IPS-11a (cell line): Measurements from ENCODE around the gene MMAA.
"Not testable (repeated sequence)": the region's sequence is repeated elsewhere in the genome, so short reads cannot be mapped to it uniquely, and the experiment has no call there.

ENCODE experiments used
- H3K4me3 ChIP-seq: one replicate; pipeline ENCODE4 v1.5.1; 2013; ENCODE audit warnings: low read depth, low read length, control low read depth

MMAA gene

GRCh38 chr4:145626623-145626982 lies 7.4 kb downstream of the MMAA start:
- H3K4me3 ChIP-seq, result no peak overlapping the region

- no peak overlapping the region for H3K4me3 ChIP-seq
These were observed 15.9 kb downstream of the MMAA start for GRCh38 chr4:145635117-145635516.

GRCh38 chr4:145635630-145636029 lies 16.4 kb downstream of the MMAA start:
- H3K4me3 ChIP-seq, result no peak overlapping the region

- no peak overlapping the region for H3K4me3 ChIP-seq
These were observed 20.1 kb downstream of the MMAA start for GRCh38 chr4:145639186-145639698.

GRCh38 chr4:145640236-145640635 lies 21.1 kb downstream of the MMAA start:
- not testable (repeated sequence) for H3K4me3 ChIP-seq

- H3K4me3 ChIP-seq, result no peak overlapping the region
These were observed 24.1 kb downstream of the MMAA start for GRCh38 chr4:145643295-145643694.

- no peak overlapping the region for H3K4me3 ChIP-seq
These were observed 25.5 kb downstream of the MMAA start for GRCh38 chr4:145644699-145645098.

GRCh38 chr4:145656156-145656555 lies 37.0 kb downstream of the MMAA start:
- no peak overlapping the region for H3K4me3 ChIP-seq

DNA sequence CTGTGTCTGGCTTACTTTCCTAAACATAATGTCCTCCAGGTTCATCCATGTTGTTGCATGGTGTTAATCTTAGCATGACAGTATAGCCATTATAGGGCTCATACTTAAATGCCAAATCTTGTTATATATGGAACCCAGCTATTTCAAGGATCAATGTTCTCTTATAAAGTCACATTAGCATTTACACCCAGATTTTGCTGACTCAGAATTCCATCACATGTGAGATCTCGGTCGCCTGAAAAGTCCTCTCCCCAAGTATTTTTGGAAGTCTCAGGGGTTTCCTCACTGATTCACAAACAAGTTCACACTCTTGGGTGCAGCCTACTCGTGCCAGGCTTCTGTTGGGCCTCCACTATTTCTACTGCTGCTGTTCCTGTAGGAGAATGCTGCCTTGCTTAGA lies 40.9 kb downstream of the MMAA start:
- H3K4me3 ChIP-seq, result no peak overlapping the region

- no peak overlapping the region for H3K4me3 ChIP-seq
These were observed 44.0 kb downstream of the MMAA start for GRCh38 chr4:145663194-145663593.

- H3K4me3 ChIP-seq, result no peak overlapping the region
These were observed 46.6 kb downstream of the MMAA start for GRCh38 chr4:145665773-145666172.

GRCh38 chr4:145670422-145670821 lies 51.2 kb downstream of the MMAA start:
- no peak overlapping the region for H3K4me3 ChIP-seq

DNA sequence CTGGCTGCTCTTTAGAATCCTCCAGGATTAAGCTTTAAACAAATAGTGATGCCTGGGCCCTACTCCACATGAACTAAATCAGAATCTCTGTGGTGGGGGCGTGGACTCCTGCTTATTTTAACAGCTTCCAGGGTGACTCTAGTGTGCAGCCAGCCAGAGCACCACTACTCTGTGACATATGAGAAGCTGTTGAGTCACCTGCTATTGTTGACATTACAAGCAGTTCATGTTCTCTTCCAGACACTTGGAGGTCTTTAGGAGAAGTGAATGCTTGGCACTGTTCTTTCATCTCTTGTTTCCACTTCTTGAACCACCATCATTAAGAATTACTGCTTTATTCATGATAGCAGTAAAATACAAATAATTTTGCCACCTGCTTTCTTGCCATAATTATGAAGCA lies 60.3 kb downstream of the MMAA start:
- no peak overlapping the region for H3K4me3 ChIP-seq

- no peak within 1 kb of the TSS for H3K4me3 ChIP-seq
These were observed 60.8 kb downstream of the MMAA start, which contains the start of gene C4orf51 for GRCh38 chr4:145679991-145680455. TSS of gene C4orf51 (plus strand) at chr4:145680146. CDS start at chr4:145680204, 58 bp downstream.

DNA sequence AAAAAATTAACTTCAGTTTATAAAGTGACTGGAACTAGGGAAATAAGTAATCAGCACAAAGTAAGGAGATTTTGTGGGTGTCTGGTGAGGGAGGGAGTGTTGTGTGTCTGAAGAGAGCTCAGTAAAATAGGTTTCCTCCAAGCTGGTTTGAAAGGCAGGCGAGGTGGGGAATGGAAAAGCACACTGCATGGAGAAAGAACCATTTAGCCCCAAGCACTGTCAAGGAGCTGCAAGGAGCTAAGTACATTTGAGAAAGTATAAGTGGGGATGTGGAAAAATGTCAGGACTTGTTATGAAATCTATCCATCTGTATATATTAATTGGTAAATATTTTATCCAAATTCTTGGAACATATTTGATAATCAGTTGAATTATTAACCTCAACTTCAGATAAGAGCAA lies 61.7 kb downstream of the MMAA start:
- H3K4me3 ChIP-seq, result no peak overlapping the region

DNA sequence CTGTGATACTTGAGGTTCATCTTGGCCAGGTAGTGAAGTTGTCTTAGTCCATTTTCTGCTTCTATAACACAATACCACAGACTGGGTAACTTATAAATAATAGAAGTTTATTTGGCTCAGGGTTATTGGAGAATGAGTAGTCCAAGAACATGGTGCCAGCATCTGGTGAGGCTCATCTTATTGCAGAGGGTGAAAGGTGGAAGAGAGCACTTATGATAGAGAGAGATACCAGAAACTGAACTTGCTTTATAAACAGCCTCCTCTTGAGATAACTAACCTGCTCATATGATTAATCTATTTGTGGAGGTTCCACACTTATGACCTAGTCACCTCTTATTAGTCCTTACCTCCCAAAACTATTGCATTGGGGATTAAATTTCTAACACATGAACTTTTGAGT lies 62.3 kb downstream of the MMAA start:
- H3K4me3 ChIP-seq, result no peak overlapping the region

DNA sequence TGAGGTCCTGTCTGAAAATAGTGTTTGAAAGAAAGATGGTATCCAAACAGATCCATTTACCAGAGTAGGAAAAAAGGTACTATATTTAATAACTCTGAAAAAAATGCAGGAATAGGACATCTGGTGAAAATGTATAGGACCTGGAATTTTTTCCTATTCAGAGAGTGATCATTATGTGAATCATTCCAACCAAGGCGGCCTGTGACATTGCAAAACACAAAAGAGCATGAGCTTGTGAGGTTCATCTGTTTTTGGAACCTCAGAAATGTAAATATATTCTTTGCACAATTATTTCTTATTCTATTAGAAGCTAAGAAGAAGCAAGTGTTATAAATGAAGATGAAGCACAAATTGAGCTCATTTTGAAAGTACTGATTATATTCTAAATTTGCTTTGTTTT lies 62.8 kb downstream of the MMAA start:
- no peak overlapping the region for H3K4me3 ChIP-seq

- H3K4me3 ChIP-seq, result no peak overlapping the region
These were observed 67.8 kb downstream of the MMAA start for GRCh38 chr4:145686991-145687390.

- no peak overlapping the region for H3K4me3 ChIP-seq
These were observed 71.4 kb downstream of the MMAA start for GRCh38 chr4:145690610-145691009.

- not testable (repeated sequence) for H3K4me3 ChIP-seq
These were observed 72.2 kb downstream of the MMAA start for GRCh38 chr4:145691416-145691815.

DNA sequence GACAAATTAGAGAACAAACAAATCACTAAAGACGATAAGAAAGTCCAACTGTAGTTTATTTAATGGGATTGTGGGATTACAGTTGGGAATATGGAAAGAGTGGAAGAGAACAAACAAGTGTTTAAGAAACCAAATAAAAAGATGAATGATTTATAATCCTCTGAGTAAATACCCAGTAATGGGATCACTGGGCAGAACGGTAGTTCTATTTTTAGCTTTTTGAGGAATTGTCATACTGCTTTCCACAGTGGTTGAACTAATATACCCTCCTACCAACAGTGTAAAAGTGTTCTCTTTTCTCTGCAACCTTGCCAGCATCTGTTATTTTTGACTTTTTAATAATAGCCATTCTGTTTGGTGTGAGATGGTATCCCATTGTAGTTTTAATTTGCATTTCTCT lies 75.7 kb downstream of the MMAA start:
- H3K4me3 ChIP-seq, result no peak overlapping the region

GRCh38 chr4:145697332-145697731 lies 78.1 kb downstream of the MMAA start:
- no peak overlapping the region for H3K4me3 ChIP-seq

GRCh38 chr4:145698507-145698906 lies 79.3 kb downstream of the MMAA start:
- H3K4me3 ChIP-seq, result no peak overlapping the region
